HG03025 (cell line): Measurements from ENCODE around the gene SPECC1.
"Not testable (repeated sequence)": the region's sequence is repeated elsewhere in the genome, so short reads cannot be mapped to it uniquely, and the experiment has no call there.

Experiments
- ATAC-seq: cut with Tn5 transposase; IDR thresholded peaks from one replicate; pipeline ENCODE4 v1.9.1; 2021; ENCODE audit warnings: mild to moderate bottlenecking, moderate library complexity; ENCODE audit not compliant: unreplicated experiment, low FRiP score

The SPECC1 gene

DNA sequence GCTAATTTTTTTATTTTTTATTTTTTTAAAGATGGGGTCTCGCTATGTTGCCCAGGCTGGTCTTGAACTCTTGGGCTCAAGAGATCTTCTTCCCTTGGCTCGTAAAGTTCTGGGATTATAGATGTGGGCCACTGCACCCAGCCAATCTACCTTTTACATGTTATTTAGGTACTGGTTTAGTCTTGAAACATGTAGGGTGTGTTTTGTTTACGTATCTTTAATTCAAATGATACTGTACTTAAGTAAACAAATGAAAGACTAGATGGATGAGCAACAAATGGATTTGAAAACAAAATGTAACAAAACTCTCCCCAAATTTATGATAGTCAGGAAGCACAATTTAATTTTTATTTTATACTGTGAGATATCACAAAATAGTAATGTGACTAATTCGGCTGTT is 250.5 kb downstream of the SPECC1 start:
- no peak for ATAC-seq

DNA sequence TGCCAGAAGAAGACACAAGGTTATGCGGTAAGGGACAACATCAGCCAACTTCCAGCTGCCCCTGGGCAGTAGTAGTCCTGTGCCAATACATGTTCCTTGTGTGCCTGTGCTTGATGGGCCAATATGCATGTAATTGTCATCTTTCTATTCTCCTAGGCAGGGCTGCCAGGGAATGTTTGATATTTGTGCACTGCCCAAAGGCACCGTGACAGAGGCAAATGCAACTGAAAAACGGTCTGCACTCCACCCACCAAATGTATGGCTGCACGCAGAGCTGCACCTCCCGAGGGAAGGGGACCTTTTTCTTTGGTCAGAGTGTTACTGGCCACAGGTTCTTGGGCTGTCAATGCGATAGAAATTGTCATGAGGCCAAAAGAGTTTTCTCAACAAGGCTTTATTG is 251.1 kb downstream of the SPECC1 start:
- no peak for ATAC-seq

DNA sequence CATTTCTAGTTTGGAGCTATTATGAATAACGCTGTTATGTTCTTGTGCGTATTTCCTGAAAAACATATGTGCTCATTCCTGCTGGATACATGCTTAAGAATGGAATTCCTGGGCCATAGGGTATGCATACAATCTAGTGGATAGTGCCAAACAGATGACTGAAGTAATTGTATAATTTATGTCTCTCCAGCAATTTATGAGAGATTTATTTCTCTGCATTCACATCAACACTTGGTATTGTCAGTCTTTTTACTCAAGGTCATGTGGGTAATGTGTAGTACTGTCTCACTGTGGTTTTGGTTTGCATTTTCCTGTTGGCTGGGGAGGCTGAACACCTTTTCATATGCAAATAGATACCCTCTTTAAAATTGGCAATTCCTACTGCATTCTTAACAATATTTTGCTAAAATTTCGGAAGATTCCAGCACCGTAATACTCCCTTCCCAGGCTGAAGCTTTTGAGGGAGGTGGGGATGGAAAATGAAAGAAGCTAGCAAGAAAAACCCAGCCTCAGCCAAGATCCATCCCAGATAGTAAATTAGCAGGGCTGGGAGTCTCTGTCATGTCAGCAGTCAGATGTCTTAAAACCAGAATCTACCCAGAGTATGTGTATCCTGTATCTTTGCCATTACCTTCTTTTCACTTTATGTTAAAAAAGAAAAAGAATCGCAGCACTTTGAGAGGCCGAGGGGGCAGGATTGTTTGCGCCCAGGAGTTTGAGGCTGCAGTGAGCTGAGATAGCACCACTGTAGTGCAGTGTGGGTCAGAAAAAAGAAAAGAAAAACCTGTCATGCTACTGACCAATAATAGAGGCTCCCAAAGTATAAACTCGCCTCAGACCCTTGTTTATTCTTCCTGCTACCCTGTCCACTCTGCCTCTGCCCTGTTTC is 253.3 kb downstream of the SPECC1 start:
- ATAC-seq: no peak

DNA sequence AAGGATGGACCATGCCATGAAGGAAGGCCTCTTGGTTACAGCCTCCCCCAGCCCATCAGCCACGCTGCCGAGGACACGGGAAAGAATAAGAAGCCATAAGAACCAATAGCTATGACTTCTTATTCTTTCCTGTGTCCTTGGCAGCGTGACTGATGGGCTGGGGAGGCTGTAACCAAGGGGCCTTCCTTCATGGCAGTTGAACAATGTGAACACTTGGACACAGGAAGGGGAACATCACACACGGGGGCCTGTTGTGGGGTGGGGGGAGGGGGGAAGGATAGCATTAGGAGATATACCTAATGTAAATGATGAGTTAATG is 253.9 kb downstream of the SPECC1 start:
- ATAC-seq: not testable (repeated sequence)

DNA sequence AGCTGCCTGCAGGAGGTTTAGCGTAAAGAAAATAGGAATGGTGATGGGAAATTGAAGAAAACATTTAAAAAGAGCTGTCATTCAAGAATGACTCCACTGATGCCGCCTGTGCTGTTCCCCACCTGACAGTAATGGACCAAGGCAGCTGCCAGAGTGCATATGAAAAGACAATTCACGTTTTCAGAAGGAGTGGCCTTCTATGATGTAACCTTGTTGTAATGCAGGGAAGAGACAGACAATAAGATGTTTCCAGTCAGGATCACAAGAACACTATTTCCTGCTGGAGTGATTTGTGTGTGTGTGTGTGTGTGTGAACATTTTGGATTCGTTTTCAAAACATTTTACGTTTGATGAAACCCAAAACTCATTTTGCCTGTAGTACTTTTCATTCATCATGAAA is 254.4 kb downstream of the SPECC1 start:
- no peak for ATAC-seq

DNA sequence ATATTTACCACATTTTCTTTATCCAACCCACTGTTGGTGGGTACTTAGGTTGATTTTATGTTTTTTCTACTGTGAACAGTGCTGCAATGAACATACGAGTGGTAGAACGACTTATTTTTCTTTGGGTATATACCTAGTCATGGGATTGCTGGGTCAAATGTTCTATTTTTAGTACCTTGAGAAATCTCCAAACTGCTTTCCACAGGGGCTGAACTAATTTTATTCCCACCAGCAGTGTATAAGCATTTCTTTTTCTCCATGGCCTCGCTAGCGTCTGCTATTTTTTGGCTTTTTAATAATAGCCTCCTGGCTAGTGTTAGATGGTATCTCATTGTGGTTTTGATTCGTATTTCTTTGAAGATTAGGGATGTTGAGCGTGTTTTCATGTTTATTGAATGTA is 255.8 kb downstream of the SPECC1 start:
- no peak for ATAC-seq

DNA sequence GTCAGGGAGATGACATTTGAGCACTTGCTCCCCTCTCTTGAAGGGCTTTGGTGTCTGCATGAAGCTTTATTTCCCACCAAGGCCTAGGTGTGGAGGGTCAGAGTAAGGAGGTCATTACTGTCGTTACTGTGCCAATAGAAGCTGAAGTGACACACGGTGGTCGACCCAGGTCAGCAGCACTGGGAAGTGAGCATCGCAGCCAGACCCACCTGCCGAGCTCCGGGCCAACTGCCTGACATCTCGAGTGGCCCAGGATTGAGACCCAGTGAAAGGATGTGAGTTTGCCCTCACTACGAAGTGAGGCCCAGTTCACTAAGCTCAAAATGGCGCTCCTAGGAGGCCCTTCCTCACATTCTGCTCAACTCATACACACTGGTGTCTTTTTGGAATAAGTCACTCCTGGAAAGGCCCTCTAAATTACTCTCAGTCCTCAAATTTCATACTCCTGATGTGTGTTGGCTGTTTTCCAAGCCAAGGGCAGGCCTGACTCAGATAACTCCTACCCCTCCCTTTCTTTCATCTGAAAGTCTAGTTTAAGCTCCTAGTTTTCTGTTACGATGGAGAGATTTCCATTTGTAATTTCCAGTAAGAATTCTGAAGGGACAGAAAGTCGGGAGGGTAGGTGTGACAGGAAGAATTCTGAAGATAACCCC is 257.8 kb downstream of the SPECC1 start:
- ATAC-seq: no peak

DNA sequence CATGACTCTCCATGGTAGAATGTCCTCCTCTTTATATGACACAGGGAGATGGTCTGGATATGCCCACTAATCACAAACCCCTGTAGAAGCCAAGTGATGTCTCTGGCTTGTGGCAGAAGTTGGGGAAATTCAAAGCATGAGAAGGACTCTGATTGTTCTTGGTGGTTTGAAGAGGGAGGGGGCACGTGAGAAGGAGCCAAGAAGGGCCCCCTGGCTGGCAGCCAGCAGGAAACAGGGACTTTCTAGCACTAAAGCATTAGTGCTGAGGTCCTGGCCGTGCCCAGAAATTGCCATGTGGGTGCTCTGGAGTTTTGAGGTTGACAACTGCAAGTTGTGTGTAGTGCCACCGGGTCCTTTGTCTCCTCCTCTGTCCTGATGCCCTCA is 258.3 kb downstream of the SPECC1 start:
- no peak for ATAC-seq

DNA sequence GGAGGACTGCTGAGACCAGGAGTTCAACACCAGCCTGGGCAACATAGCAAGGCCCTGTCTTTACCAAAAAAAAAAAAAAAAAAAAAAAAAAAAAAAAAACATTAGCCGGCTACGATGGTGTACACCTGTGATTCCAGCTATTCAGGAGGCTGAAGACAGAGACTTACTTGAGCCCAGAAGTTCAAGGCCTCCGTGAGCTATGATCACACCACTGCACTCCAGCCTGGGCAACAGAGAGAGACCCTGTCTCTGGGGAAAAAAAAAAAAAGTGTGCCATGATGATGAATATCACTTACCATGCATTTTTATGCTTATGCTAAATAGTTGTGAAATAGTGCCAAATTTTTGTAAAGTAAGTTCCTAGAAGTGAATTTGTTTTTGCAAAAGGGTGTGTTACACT is 261.2 kb downstream of the SPECC1 start:
- no peak for ATAC-seq

DNA sequence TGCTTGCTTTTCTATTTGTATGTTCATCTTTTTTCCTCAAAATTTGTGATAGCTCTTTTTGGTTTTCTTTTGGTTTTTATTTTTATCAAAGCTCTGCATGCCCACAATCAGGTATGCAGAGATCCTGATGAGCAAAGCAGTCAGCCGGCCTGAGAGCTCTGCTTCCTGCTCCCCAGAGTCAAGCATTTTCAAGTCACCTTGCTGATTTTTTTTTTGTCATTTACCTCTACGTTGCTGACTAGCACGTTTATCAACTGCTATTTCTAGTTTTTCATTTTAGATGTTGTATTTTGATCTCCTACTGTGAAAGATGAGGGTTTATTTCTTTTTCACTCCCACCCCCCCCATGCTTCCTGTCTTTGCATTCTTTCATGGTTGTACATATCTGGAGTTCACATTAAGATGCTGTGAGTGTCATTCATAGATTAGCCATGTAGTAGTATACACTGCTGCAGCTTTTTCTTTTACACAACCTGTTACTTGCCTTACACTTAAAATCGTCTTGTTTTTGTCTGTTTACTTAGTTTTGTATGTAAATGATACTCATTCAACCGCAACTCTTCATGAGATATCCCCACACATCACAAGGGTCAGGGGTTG is 262.0 kb downstream of the SPECC1 start:
- no peak for ATAC-seq

DNA sequence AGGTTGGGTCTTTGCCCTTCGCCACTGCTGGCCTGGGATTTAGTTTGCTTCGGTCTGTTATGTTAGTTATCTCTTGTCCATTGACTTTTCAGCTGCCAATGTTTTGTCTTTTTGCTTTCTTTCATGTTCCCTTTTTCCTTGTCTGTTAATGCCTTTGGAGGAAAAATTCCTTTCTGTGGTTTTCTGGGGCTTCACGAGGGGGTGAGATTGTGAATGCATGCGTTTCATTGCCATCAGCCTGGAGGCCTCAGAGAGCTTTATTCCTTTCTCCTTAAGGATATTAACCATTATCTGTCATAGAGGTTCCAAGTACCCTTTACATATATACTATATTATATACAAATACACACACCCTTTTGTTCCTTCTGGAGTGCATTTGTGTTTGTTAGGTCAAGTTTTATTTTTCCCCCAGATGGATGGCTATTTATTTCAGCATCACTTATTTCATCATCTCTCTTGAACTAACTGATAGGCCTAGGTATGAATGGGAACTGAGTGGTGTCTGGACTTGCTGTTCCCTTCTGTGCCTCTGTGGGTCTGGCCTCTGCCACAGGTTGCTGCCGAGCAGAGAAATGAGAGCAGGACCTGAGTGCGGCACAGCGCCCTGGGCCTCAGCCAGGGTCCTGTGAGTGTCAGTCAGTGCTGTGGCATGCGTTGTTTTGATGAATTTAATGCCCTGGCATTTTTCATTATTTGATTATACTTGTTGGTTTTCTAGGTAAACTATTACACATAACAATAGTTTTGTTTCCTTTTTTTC is 264.8 kb downstream of the SPECC1 start:
- no peak for ATAC-seq

DNA sequence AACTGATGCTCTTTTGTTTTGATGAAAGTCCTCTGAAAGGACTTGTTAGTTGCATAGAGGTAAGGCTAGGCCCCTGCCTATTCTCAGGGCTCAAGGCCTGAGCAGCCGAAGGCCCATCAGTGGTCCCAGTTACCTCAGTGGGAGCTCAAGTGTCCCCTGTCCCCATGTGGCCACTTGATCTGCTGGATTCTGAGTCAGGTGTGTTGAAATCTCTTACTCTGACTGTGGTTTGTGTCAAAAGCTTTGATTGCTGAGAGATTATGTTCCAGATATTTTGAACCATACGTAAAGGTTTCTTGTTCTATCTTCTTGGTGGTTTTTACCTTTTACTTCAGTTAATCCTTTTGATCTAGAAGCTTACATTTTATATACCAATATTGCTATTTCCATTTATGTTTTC is 266.5 kb downstream of the SPECC1 start:
- no peak for ATAC-seq

DNA sequence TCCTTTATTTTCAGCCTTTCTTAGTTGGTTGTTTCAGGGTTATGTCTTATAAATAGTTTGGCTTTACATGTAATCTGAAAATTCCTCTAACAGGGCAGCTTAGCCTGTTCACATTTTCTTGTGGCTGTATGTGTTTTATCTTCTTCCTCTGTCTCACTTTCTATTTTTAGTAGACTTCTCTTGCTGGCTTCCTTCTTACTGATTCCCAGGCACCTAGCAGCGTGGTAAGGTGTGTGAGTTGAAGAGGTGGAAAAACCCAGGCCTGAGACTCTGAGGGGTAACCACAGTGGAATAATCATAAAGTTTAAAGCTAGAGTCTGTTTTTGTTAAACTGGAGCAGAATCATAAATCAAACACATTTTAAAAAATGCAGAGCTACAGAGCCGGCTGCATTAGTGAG is 267.3 kb downstream of the SPECC1 start:
- no peak for ATAC-seq

DNA sequence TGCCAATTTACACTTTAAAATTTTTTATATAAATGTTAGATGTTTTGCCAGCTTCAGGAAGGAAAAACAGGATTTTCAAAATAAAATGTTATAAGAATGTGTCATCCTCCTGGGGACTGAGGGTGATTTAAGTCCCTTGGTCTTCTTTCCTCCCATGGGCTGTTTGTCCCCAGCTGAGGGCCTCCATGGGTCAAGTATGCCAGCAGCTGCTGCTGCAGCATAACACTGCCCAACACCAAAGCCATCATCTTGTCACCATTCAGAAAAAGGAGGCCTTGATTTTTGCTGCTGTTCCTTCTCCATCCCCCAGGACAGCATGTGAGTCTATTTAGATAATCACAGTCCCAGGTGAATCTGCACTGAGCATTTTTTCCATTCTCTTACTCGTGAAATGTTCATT is 269.6 kb downstream of the SPECC1 start:
- no peak for ATAC-seq

DNA sequence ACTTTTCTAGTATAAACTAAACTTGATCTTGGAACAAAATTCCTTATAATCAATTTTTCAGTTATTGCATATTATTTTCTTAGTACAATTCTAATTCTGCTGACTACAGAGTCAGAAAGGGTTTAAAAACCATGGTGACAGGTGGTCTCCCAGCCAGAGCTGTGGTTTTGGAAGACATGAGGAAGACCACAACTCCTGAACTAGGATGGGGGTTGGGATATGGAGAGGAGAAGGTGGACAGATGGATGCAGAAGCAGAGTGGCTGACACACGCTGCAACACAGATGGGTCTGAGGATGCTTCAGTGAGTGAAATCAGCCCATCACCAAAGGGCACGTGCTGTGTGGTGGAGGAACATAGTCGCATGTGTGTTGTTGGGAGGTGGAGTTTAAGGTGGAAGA is 270.5 kb downstream of the SPECC1 start:
- no peak for ATAC-seq

DNA sequence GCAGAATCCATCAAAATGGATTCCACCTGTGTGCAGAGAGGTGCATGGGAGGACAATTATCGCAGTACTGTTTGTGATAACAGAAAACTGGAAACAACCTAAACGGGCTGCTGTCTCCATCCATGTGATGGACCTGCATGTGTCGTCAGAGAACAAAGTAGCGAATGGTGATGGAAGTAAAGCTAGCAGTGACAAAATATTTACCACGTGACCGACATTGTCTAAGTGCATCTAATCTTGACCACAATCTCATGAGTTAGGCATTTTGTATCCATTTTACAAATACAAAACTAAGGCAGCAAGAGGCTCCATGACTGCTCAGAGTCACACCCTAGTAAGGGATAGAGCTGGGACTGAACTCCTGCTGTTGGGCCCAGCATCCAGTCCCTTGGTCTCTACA is 270.9 kb downstream of the SPECC1 start:
- ATAC-seq: no peak

DNA sequence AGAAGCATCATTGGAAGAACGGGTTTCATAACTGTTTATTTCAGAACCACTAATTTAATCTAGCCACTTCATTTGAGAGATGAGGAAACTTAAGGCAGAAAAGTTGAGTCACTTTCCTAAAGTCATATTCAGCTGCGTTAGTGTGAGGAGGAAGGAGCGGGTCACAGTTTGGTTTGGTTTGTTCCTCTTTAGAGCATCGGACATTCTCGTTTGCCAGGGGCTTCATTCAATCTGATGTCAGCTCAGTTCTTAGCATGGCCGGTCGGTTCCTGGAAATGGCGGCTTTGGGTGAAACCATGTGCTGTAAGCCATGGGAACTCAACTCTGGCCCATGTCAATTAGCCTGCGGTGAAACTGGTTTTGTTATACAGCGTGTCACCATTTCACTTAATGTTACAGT is 271.7 kb downstream of the SPECC1 start:
- no peak for ATAC-seq

DNA sequence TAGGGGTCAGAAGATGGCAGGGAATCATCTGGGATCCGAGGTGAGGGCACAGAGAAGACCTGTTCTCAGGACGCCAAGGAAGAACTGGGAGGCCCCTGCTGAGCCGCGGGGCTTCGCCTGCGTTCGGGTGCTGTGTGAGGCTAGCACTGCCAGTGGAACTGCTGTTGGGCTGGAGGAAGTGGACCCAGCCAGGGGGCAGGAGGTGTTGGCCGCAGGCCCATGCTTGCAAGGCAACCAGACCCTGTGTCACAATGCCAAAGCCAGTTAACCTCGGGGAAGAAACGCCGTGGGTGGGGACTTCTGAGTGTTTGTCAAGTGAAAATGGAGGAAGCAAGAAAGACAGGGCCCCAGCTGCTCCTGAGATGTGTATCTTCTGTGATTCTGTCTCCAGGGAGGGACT is 272.7 kb downstream of the SPECC1 start:
- no peak for ATAC-seq

DNA sequence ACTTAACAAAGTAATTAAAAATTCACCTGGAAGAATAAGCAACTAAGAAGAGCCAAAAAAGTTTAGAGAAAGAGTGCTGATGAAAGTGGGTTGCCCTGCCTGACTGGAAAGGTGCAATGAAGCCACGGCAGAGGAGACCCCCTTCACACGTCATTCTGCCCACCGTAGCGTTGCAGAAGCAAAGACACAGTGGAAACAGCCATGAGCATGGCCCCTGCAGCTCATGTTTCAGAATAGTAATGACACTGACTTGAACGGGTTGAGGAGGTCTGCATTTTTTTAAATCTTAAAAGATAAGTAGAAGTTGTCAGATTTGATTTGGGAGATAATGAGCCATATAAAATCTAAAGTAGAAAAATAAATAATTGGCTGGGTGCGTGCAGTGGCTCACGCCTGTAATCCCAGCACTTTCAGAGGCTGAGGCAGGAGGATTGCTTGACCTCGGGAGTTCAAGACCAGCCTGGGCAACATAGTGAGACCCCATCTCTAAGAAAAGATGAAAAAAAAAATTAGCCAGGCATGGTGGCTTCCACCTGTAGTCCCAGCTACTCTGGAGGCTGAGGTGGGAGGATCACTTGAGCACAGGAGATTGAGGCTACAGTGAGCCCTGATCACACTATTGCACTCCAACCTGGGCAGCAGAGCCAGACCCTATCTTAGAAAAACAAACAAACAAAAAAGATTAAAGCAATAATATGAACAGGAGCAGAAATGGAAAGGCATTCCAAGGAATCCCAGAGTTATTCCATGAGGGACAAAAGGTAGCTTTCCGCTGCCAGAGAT is 273.6 kb downstream of the SPECC1 start:
- no peak for ATAC-seq

DNA sequence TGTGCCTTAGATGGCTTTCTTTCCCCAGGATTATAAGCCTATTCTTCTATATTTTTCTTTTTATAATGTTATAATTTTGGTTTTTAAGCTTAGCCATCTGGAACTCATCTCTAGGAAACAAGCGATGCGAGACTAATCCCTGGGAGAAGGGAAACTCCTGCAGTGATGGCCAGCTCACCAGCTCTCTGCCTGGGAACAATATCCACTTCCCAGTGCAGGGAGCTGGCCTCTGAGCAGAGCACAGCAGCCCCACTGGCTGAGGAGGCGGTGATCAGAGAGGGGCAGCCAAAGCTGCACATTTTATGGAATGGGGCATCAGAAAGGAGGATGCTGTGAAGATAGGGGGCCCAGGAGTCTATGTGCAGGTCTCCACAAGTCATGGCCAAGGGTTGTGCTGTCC is 274.9 kb downstream of the SPECC1 start:
- no peak for ATAC-seq
